MM.1S (cell line): ENCODE measurements around the gene APLP2.

Source experiments
- EZH2phosphoT487 ChIP-seq: fragments of 300-600 bp; sonication (generic); IDR thresholded peaks from 2 replicates; pipeline ENCODE4 v1.6.1; 2018; ENCODE audit warnings: antibody characterized with exemption, low read length
- TF ChIP-seq, protein P1 (sequence below): fragments of 300-600 bp; sonication (generic); IDR thresholded peaks from 2 replicates; pipeline ENCODE4 v1.5.1; 2016; ENCODE audit warnings: antibody characterized with exemption, low read length, mixed read lengths

- TF ChIP-seq EZH2phosphoT487 = no peak
- TF ChIP-seq, protein P1, sequence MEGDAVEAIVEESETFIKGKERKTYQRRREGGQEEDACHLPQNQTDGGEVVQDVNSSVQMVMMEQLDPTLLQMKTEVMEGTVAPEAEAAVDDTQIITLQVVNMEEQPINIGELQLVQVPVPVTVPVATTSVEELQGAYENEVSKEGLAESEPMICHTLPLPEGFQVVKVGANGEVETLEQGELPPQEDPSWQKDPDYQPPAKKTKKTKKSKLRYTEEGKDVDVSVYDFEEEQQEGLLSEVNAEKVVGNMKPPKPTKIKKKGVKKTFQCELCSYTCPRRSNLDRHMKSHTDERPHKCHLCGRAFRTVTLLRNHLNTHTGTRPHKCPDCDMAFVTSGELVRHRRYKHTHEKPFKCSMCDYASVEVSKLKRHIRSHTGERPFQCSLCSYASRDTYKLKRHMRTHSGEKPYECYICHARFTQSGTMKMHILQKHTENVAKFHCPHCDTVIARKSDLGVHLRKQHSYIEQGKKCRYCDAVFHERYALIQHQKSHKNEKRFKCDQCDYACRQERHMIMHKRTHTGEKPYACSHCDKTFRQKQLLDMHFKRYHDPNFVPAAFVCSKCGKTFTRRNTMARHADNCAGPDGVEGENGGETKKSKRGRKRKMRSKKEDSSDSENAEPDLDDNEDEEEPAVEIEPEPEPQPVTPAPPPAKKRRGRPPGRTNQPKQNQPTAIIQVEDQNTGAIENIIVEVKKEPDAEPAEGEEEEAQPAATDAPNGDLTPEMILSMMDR = no peak
These were observed 49.1 kb downstream of the APLP2 start for GRCh38 chr11:130118636-130119387.
